Endothelial cell of umbilical vein (primary cell): ENCODE data around the gene CETP. TPM values are rescaled to one million over a fixed set of nuclear protein-coding genes. Genes with fewer than 3 reads are reported as not detected.

ENCODE experiments used
- BruUV-seq: library from RNA; stranded (reverse); fragments of 400-500 nt; replicated peaks from 2 replicates; lab custom pipeline; 2021; lab: Mats Ljungman, UMichigan
- CTCF ChIA-PET: fragments of 300-600, 350-600 bp; sonication (Branson Sonifier 250); formaldehyde crosslinking; loops from one replicate; lab custom pipeline; 2021; ENCODE audit warnings: antibody characterized with exemption, inconsistent platforms; lab: Charles Lee
- POLR2A ChIA-PET: fragments of 300-600, 350-600 bp; sonication (Branson Sonifier 250); formaldehyde crosslinking; loops from one replicate; lab custom pipeline; 2021; ENCODE audit warnings: antibody characterized with exemption, inconsistent platforms; lab: Charles Lee
- DNase-seq: peaks from one replicate; pipeline ENCODE4 v3.0.0-alpha.2; 2011; ENCODE audit warnings: low read depth, low spot score
- FAIRE-seq: peaks from 2 replicates; lab custom pipeline; 2011; peaks lifted over from hg19 to GRCh38; lab: Jason Lieb, UNC
- H2AFZ ChIP-seq: 2 replicates; pipeline ENCODE4 v1.6.0; 2012; ENCODE audit warnings: low read depth, low read length, control low read depth, inconsistent platforms
- H3K27ac ChIP-seq: 2 replicates; pipeline ENCODE4 v1.5.1; 2011; ENCODE audit warnings: low read depth, mild to moderate bottlenecking, control low read depth, low read length, moderate library complexity; ENCODE audit not compliant: insufficient read depth
- H3K27me3 ChIP-seq, 2 experiments: 2 replicates each; pipeline versions ENCODE4 v1.6.0 to v1.6.1; 2011; ENCODE audit warnings: low read length in 2 of 2, mixed read lengths in 1 of 2; ENCODE audit not compliant: control insufficient read depth in 2 of 2, insufficient read depth in 2 of 2
- H3K36me3 ChIP-seq, 2 experiments: 2 replicates in 1 of 2; 3 replicates in 1 of 2; pipeline ENCODE4 v1.5.1; 2011; ENCODE audit warnings: low read length in 2 of 2, mild to moderate bottlenecking in 1 of 2, moderate library complexity in 1 of 2; ENCODE audit not compliant: control insufficient read depth in 2 of 2, insufficient read depth in 2 of 2; ENCODE audit errors: extremely low read depth in 1 of 2
- H3K4me1 ChIP-seq: 3 replicates; pipeline ENCODE4 v1.5.1; 2011; ENCODE audit warnings: mild to moderate bottlenecking, low read length; ENCODE audit not compliant: control insufficient read depth, insufficient read depth; ENCODE audit errors: extremely low read depth
- H3K4me2 ChIP-seq: 2 replicates; pipeline ENCODE4 v1.6.1; 2011; ENCODE audit warnings: low read length, control low read depth, mixed read lengths; ENCODE audit not compliant: insufficient read depth
- H3K4me3 ChIP-seq, 3 experiments: fragments of 200-600 bp in 1 of 3; sonication (generic), shearing (Covaris generic) in 1 of 3; replicated peaks in 1 of 3; 2 replicates each; pipeline ENCODE4 v1.5.1; 2011 to 2016; ENCODE audit warnings: control low read depth in 3 of 3, low read length in 3 of 3, mild to moderate bottlenecking in 2 of 3, inconsistent platforms in 1 of 3, low read depth in 1 of 3, moderate library complexity in 1 of 3; ENCODE audit not compliant: insufficient read depth in 1 of 3
- H3K79me2 ChIP-seq: 2 replicates; pipeline ENCODE4 v1.6.0; 2012; ENCODE audit warnings: low read length, inconsistent platforms; ENCODE audit not compliant: control insufficient read depth, insufficient read depth
- H3K9ac ChIP-seq: replicated peaks from 2 replicates; pipeline ENCODE3; 2011; ENCODE audit warnings: low read length, control low read depth; ENCODE audit not compliant: insufficient read depth; ENCODE audit errors: extremely low read depth
- H3K9me1 ChIP-seq: replicated peaks from 3 replicates; pipeline ENCODE4 v1.6.0; 2011; ENCODE audit warnings: mild to moderate bottlenecking, low read length; ENCODE audit not compliant: control insufficient read depth, insufficient read depth; ENCODE audit errors: extremely low read depth
- H3K9me3 ChIP-seq: replicated peaks from 2 replicates; pipeline ENCODE4 v1.5.1; 2012; ENCODE audit warnings: low read length, inconsistent platforms; ENCODE audit not compliant: control insufficient read depth, insufficient read depth
- H4K20me1 ChIP-seq: replicated peaks from 2 replicates; pipeline ENCODE3; 2011; ENCODE audit warnings: mild to moderate bottlenecking, low read length; ENCODE audit not compliant: control insufficient read depth, insufficient read depth; ENCODE audit errors: extremely low read depth
- CTCF ChIP-seq, 2 donors: IDR thresholded peaks; 1 replicate in 1 of 2; 2 replicates in 1 of 2; pipeline ENCODE4 v1.5.1; 2011; ENCODE audit warnings: low read length in 2 of 2, mild to moderate bottlenecking in 2 of 2, moderate library complexity in 2 of 2, control low read depth in 1 of 2, inconsistent platforms in 1 of 2, low read depth in 1 of 2; ENCODE audit not compliant: insufficient read depth in 1 of 2; ENCODE audit errors: extremely low read depth in 1 of 2
- EZH2 ChIP-seq: IDR thresholded peaks from 2 replicates; pipeline ENCODE4 v1.6.1; 2012; ENCODE audit warnings: borderline replicate concordance, low read depth, mild to moderate bottlenecking, moderate library complexity, low read length, inconsistent platforms; ENCODE audit not compliant: severe bottlenecking
- FOS ChIP-seq: IDR thresholded peaks from 2 replicates; pipeline ENCODE4 v1.6.1; 2011; ENCODE audit warnings: mild to moderate bottlenecking, low read length, moderate library complexity, borderline replicate concordance; ENCODE audit not compliant: insufficient read depth
- GATA2 ChIP-seq: IDR thresholded peaks from 2 replicates; pipeline ENCODE4 v1.7.0; 2011; ENCODE audit warnings: low read depth, mild to moderate bottlenecking, moderate library complexity, mixed read lengths, low read length; ENCODE audit not compliant: insufficient read length, insufficient read depth
- JUN ChIP-seq: IDR thresholded peaks from 2 replicates; pipeline ENCODE4 v1.6.1; 2011; ENCODE audit warnings: borderline replicate concordance, low read depth; ENCODE audit not compliant: insufficient read length, insufficient read depth
- MAX ChIP-seq: IDR thresholded peaks from 2 replicates; pipeline ENCODE4 v1.6.1; 2011; ENCODE audit not compliant: insufficient read depth, insufficient read length
- MYC ChIP-seq: IDR thresholded peaks from one replicate; pipeline ENCODE4 v1.6.1; 2011; ENCODE audit warnings: mild to moderate bottlenecking, low read depth, low read length
- POLR2A ChIP-seq: IDR thresholded peaks from 2 replicates; pipeline ENCODE4 v1.6.1; 2012; ENCODE audit warnings: low read depth, mild to moderate bottlenecking, control low read depth, low read length
- POLR2AphosphoS5 ChIP-seq: IDR thresholded peaks from 2 replicates; pipeline ENCODE4 v1.6.1; 2012; ENCODE audit warnings: low read depth, mild to moderate bottlenecking, control low read depth, low read length, moderate library complexity; ENCODE audit not compliant: insufficient read depth
- dilution Hi-C: fragments of 300-500 bp; cut with MboI; formaldehyde crosslinking; loops from one replicate; pipeline ENCODE4 v1.15.0; 2019; ENCODE audit warnings: low sequenced_read_pairs; ENCODE audit not compliant: extremely low pct_ligation_motif_present
- intact Hi-C: fragments of 100-400 bp; cut with micrococcal nuclease; formaldehyde crosslinking; loops from one replicate; pipeline ENCODE4 v1.10.0; 2022
- polyA plus RNA-seq, 4 experiments: library from polyadenylated mRNA; depleted of rRNA in 3 of 4; stranded (reverse) in 3 of 4; unstranded in 1 of 4; fragments of >200 nt; gene quantifications; 2 replicates each; pipeline versions ENCODE4 v1.2.1 to v1.2.3, GENCODE V29; 2011 to 2012; ENCODE audit warnings: missing spikeins in 1 of 4
- total RNA-seq: library from RNA; stranded (reverse); gene quantifications from 2 replicates; pipeline ENCODE4 v1.2.3, GENCODE V29; 2021

The CETP gene
- total and polyA plus RNA-seq, 2 donors (not counting 3 experiments of a cell fraction or from before 2014, with no cell fraction given): 2.2 to 2.8 TPM

- no peak overlapping the region for H3K4me3 ChIP-seq
- TF ChIP-seq POLR2A (no peak), JUN (no peak), MYC (no peak), MAX (no peak), CTCF (IDR thresholded peaks at IDR 0.05; ENCODE audit: extremely low read depth in 1 of 2, insufficient read depth in 1 of 2, low read depth in 1 of 2, low read length in 2 of 2) (no peak), EZH2 (no peak), FOS (no peak), POLR2AphosphoS5 (no peak), GATA2 (no peak)
- no peaks in the 10 kb centered on the region for H3K9me1 ChIP-seq
- no peaks in the 10 kb centered on the region for H3K4me1 ChIP-seq
- ChIA-PET POLR2A (interaction anchor here (0.5 kb wide), 1 partner anchor 11 kb away, joined by 4 read pairs; no protein-coding TSS in a partner anchor), CTCF (interaction anchor here (1.0 to 2.1 kb wide), 3 partner anchors 13 to 60 kb away, joined by 3 to 13 read pairs (median 3); partner anchors contain the start of gene CPNE2)
- no peak overlapping the region for H3K27ac ChIP-seq
- FAIRE-seq (no peak), DNase-seq (no peak)
- H3K4me2 ChIP-seq: no peak overlapping the region
- no peaks in the 10 kb centered on the region for H4K20me1 ChIP-seq
- no peak overlapping the region for H3K9ac ChIP-seq
- H3K79me2 ChIP-seq: no peaks in the 10 kb centered on the region
- BruUV-seq: no TSS peak
- no peaks in the 10 kb centered on the region for H3K27me3 ChIP-seq
- no peaks in the 10 kb centered on the region for H3K36me3 ChIP-seq
- intact Hi-C loops (no loop called here), dilution Hi-C loops (no loop called here)
- H2AFZ ChIP-seq: no peak overlapping the region
- no peaks in the 10 kb centered on the region for H3K9me3 ChIP-seq
These were observed 71.2 kb downstream of the CETP start for GRCh38 chr16:57032931-57033330.

Other genes with a start within 250 kb of the CETP start
- 111 and 124 TPM in 2 replicates for gene NUP93, start 231.8 kb upstream of the CETP start, total RNA-seq
- gene NUP93, start 231.8 kb upstream of the CETP start, polyA plus RNA-seq: 62.3 and 66.6 TPM in 2 replicates
- gene SLC12A3, start 96.7 kb upstream of the CETP start, total RNA-seq: not detected in 2 replicates
- gene SLC12A3, start 96.7 kb upstream of the CETP start, polyA plus RNA-seq: not detected in 2 replicates
- gene HERPUD1, start 29.8 kb upstream of the CETP start, total RNA-seq: 101 and 109 TPM in 2 replicates
- 105 and 107 TPM in 2 replicates for gene HERPUD1, start 29.8 kb upstream of the CETP start, polyA plus RNA-seq
- gene NLRC5, start 27.6 kb downstream of the CETP start, total RNA-seq: 20.1 and 26.3 TPM in 2 replicates
- gene NLRC5, start 27.6 kb downstream of the CETP start, polyA plus RNA-seq: 7.4 and 8.0 TPM in 2 replicates
- 91.9 and 92.0 TPM in 2 replicates for gene CPNE2, start 130.6 kb downstream of the CETP start, total RNA-seq
- 187 and 226 TPM in 2 replicates for gene CPNE2, start 130.6 kb downstream of the CETP start, polyA plus RNA-seq
- gene PSME3IP1, start 224.1 kb downstream of the CETP start, total RNA-seq: 91.8 and 98.2 TPM in 2 replicates
- 82.6 and 86.2 TPM in 2 replicates for gene PSME3IP1, start 224.1 kb downstream of the CETP start, polyA plus RNA-seq
- 55.1 and 55.8 TPM in 2 replicates for gene RSPRY1, start 224.4 kb downstream of the CETP start, total RNA-seq
- gene RSPRY1, start 224.4 kb downstream of the CETP start, polyA plus RNA-seq: 23.6 and 28.5 TPM in 2 replicates